ENCODE results near the gene PPM1D. TPM values are rescaled to one million over a fixed set of nuclear protein-coding genes. Genes with fewer than 3 reads are reported as not detected.

The PPM1D gene
- total and polyA plus RNA-seq, 2 experiments from 2014 or later, result 18.3 to 18.6 TPM

- Histone ChIP-seq H3K4me3 (no peak overlapping the region), H2AFZ (no peak overlapping the region), H3K9me3 (ENCODE audit: low read depth) (no peaks in the 10 kb centered on the region), H4K20me1 (ENCODE audit: insufficient read depth, poor library complexity, severe bottlenecking) (no peaks in the 10 kb centered on the region), H3K36me3 (replicated peaks; ENCODE audit: insufficient read depth, low read depth) (no peaks in the 10 kb centered on the region), H3K27me3 (no peaks in the 10 kb centered on the region), H3K4me1 (ENCODE audit: insufficient read depth) (no peaks in the 10 kb centered on the region), H3K9me2 (replicated peaks; ENCODE audit: insufficient read depth) (no peaks in the 10 kb centered on the region), H3K4me2 (no peak overlapping the region), H3K27ac (no peak overlapping the region), H3K79me2 (no peaks in the 10 kb centered on the region)
- TF ChIP-seq EZH2phosphoT487 (IDR thresholded peaks at IDR 0.05; ENCODE audit: low read depth, severe bottlenecking, unreplicated experiment), result no peak
- TF ChIP-seq EZH2 (IDR thresholded peaks at IDR 0.05; ENCODE audit: borderline replicate concordance), result no peak
- TF ChIP-seq CTCF (IDR thresholded peaks at IDR 0.05; ENCODE audit: poor library complexity), result no peak
- 83% methylated on average over 2 of the region's 2 CpGs for WGBS (ENCODE audit: low lambda C conversion rate, missing lambda C conversion rate)
- DNase-seq (ENCODE audit: low spot score), result no peak
These were observed 42.2 kb upstream of the PPM1D start for GRCh38 chr17:60557805-60558204.

- H3K27me3 ChIP-seq, result no peaks in the 10 kb centered on the region
- no peak overlapping the region for H3K27ac ChIP-seq
- TF ChIP-seq CTCF (IDR thresholded peaks at IDR 0.05; ENCODE audit: poor library complexity) (no peak), EZH2phosphoT487 (IDR thresholded peaks at IDR 0.05; ENCODE audit: low read depth, severe bottlenecking, unreplicated experiment) (no peak), EZH2 (IDR thresholded peaks at IDR 0.05; ENCODE audit: borderline replicate concordance) (no peak)
- no peaks in the 10 kb centered on the region for H3K4me1 ChIP-seq (ENCODE audit: insufficient read depth)
- no peak overlapping the region for H3K4me2 ChIP-seq
- no peaks in the 10 kb centered on the region for H3K36me3 ChIP-seq (replicated peaks; ENCODE audit: insufficient read depth, low read depth)
- no peaks in the 10 kb centered on the region for H3K9me2 ChIP-seq (replicated peaks; ENCODE audit: insufficient read depth)
- H3K9me3 ChIP-seq (ENCODE audit: low read depth), result no peaks in the 10 kb centered on the region
- no peaks in the 10 kb centered on the region for H4K20me1 ChIP-seq (ENCODE audit: insufficient read depth, poor library complexity, severe bottlenecking)
- no peaks in the 10 kb centered on the region for H3K79me2 ChIP-seq
- WGBS (ENCODE audit: low lambda C conversion rate, missing lambda C conversion rate), result 96% methylated on average over 7 of the region's 8 CpGs
- H2AFZ ChIP-seq, result no peak overlapping the region
- no peak for DNase-seq (ENCODE audit: low spot score)
- H3K4me3 ChIP-seq, result no peak overlapping the region
These were observed 40.4 kb upstream of the PPM1D start for GRCh38 chr17:60559659-60559994.

- TF ChIP-seq EZH2 (IDR thresholded peaks at IDR 0.05; ENCODE audit: borderline replicate concordance), result no peak
- TF ChIP-seq CTCF (IDR thresholded peaks at IDR 0.05; ENCODE audit: poor library complexity), result no peak
- TF ChIP-seq EZH2phosphoT487 (IDR thresholded peaks at IDR 0.05; ENCODE audit: low read depth, severe bottlenecking, unreplicated experiment), result no peak
- Histone ChIP-seq H3K9me3 (ENCODE audit: low read depth) (no peaks in the 10 kb centered on the region), H3K4me2 (no peak overlapping the region), H3K27ac (no peak overlapping the region), H4K20me1 (ENCODE audit: insufficient read depth, poor library complexity, severe bottlenecking) (no peaks in the 10 kb centered on the region), H3K79me2 (no peaks in the 10 kb centered on the region), H3K4me3 (no peak overlapping the region), H2AFZ (no peak overlapping the region), H3K4me1 (ENCODE audit: insufficient read depth) (no peaks in the 10 kb centered on the region), H3K9me2 (replicated peaks; ENCODE audit: insufficient read depth) (no peaks in the 10 kb centered on the region), H3K27me3 (no peaks in the 10 kb centered on the region), H3K36me3 (replicated peaks; ENCODE audit: insufficient read depth, low read depth) (no peaks in the 10 kb centered on the region)
- DNase-seq (ENCODE audit: low spot score), result no peak
- WGBS (ENCODE audit: low lambda C conversion rate, missing lambda C conversion rate), result 90% methylated on average over 26 of the region's 26 CpGs
These were observed 39.8 kb upstream of the PPM1D start for GRCh38 chr17:60559995-60560859.
